Trophoblast cell (in vitro differentiated cells and primary cell): ENCODE measurements around the gene ASTN1.

Experiments
- DNase-seq, 2 donors: peaks; one replicate each; pipeline ENCODE4 v3.0.0-alpha.2; 2016
- H2AFZ ChIP-seq: 2 replicates; pipeline ENCODE4 v1.6.1; 2013; ENCODE audit warnings: low read length, moderate library complexity, mild to moderate bottlenecking; ENCODE audit not compliant: insufficient read depth, poor library complexity
- H2AK5ac ChIP-seq: 2 replicates; pipeline ENCODE4 v1.6.1; 2013; ENCODE audit warnings: mild to moderate bottlenecking, low read length
- H2BK120ac ChIP-seq: 2 replicates; pipeline ENCODE4 v1.6.1; 2013; ENCODE audit warnings: low read length, mild to moderate bottlenecking, moderate library complexity; ENCODE audit not compliant: insufficient read depth, poor library complexity
- H2BK12ac ChIP-seq: 2 replicates; pipeline ENCODE4 v1.6.1; 2013; ENCODE audit warnings: mild to moderate bottlenecking, low read length, moderate library complexity
- H2BK5ac ChIP-seq: 2 replicates; pipeline ENCODE4 v1.6.1; 2013; ENCODE audit warnings: low read length, low read depth, moderate library complexity, mild to moderate bottlenecking; ENCODE audit not compliant: poor library complexity
- H3K14ac ChIP-seq: 2 replicates; pipeline ENCODE4 v1.6.1; 2013; ENCODE audit warnings: mild to moderate bottlenecking, low read length
- H3K18ac ChIP-seq: 2 replicates; pipeline ENCODE4 v1.6.1; 2013; ENCODE audit warnings: mild to moderate bottlenecking, low read length
- H3K23ac ChIP-seq: 2 replicates; pipeline ENCODE4 v1.6.1; 2013; ENCODE audit warnings: low read length
- H3K27ac ChIP-seq: 2 replicates; pipeline ENCODE4 v1.5.1; 2013; ENCODE audit warnings: low read depth, mild to moderate bottlenecking, inconsistent platforms, low read length, moderate library complexity
- H3K27me3 ChIP-seq: 2 replicates; pipeline ENCODE4 v1.6.1; 2013; ENCODE audit warnings: inconsistent platforms, mild to moderate bottlenecking, low read length, moderate library complexity; ENCODE audit not compliant: insufficient read depth
- H3K36me3 ChIP-seq, 2 experiments: 1 replicate in 1 of 2; 2 replicates in 1 of 2; pipeline ENCODE4 v1.6.1; 2013; ENCODE audit warnings: low read length in 2 of 2, mild to moderate bottlenecking in 2 of 2, moderate library complexity in 1 of 2; ENCODE audit not compliant: insufficient read depth in 2 of 2, control insufficient read depth in 1 of 2
- H3K4ac ChIP-seq: 2 replicates; pipeline ENCODE4 v1.6.1; 2013; ENCODE audit warnings: low read depth, mild to moderate bottlenecking, low read length, moderate library complexity
- H3K4me1 ChIP-seq, 2 experiments: 1 replicate in 1 of 2; 2 replicates in 1 of 2; pipeline ENCODE4 v1.6.1; 2013; ENCODE audit warnings: low read length in 2 of 2, mild to moderate bottlenecking in 2 of 2, moderate library complexity in 1 of 2; ENCODE audit not compliant: insufficient read depth in 2 of 2, control insufficient read depth in 1 of 2
- H3K4me2 ChIP-seq: 2 replicates; pipeline ENCODE4 v1.6.1; 2013; ENCODE audit warnings: inconsistent platforms, mild to moderate bottlenecking, low read length, moderate library complexity
- H3K4me3 ChIP-seq: 2 replicates; pipeline ENCODE4 v1.5.1; 2013; ENCODE audit warnings: mild to moderate bottlenecking, low read depth, low read length, inconsistent platforms
- H3K79me1 ChIP-seq: one replicate; pipeline ENCODE4 v1.6.1; 2013; ENCODE audit warnings: low read length
- H3K79me2 ChIP-seq: 2 replicates; pipeline ENCODE4 v1.6.1; 2013; ENCODE audit warnings: low read length, mild to moderate bottlenecking; ENCODE audit not compliant: control insufficient read depth, insufficient read depth, poor library complexity
- H3K9ac ChIP-seq: 2 replicates; pipeline ENCODE4 v1.6.1; 2013; ENCODE audit warnings: mild to moderate bottlenecking, low read length
- H3K9me3 ChIP-seq: 2 replicates; pipeline ENCODE4 v1.6.1; 2013; ENCODE audit warnings: low read depth, mild to moderate bottlenecking, control low read depth, inconsistent platforms, low read length; ENCODE audit not compliant: insufficient read depth
- H4K12ac ChIP-seq: 2 replicates; pipeline ENCODE4 v1.6.1; 2013; ENCODE audit warnings: low read depth, mild to moderate bottlenecking, low read length, moderate library complexity
- H4K8ac ChIP-seq: 2 replicates; pipeline ENCODE4 v1.6.1; 2013; ENCODE audit warnings: low read depth, mild to moderate bottlenecking, low read length, moderate library complexity
- H4K91ac ChIP-seq: one replicate; pipeline ENCODE4 v1.6.1; 2013; ENCODE audit warnings: low read depth, mild to moderate bottlenecking, low read length, moderate library complexity
- WGBS: extraction: QIAGEN DNeasy Blood & Tissue Kit; methylation state at CpG from one replicate; pipeline ENCODE4 v1.1.7; 2013; ENCODE audit warnings: missing lambda C conversion rate; ENCODE audit not compliant: insufficient read length, insufficient coverage; ENCODE audit errors: extremely low coverage; 5-methylcytosine and 5-hydroxymethylcytosine counted together

The ASTN1 gene

DNA sequence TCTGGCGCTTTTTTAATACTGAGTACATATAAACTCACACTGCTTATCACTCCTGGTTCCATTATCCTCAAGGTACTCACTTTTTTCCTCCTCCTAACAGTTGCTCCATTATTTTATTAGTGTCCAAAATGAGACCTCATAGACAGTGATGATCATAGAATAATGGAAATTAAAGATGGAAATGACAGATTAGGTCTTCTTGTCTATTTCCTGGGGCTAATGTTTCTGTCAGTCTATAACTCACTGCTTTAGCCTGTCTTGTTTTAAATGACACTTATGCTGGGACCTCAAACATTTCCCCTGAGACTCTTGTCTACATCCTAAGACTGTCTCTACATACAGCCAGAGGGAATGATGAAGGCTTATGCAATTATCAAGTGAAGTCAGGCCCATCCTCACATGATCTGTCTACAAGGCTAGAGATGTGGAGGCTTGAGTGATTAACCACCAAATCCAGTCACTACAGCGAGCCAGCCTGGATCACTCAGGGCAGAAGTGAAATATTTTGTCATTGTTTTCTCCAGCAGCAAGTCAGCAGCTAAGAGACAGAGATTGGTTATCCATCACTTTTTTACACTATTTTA, 152.1 kb downstream of the ASTN1 start:
- H3K36me3 ChIP-seq, result no peaks in the 10 kb centered on the region
- H4K12ac ChIP-seq, result no peak overlapping the region
- H3K79me1 ChIP-seq, result no peaks in the 10 kb centered on the region
- H2BK5ac ChIP-seq, result no peak overlapping the region
- no peak overlapping the region for H3K27ac ChIP-seq
- no peaks in the 10 kb centered on the region for H3K4me1 ChIP-seq
- DNase-seq, result no peak
- H3K23ac ChIP-seq, result no peak overlapping the region
- no peak overlapping the region for H3K4me2 ChIP-seq
- no peak overlapping the region for H2AK5ac ChIP-seq
- H4K91ac ChIP-seq, result no peak overlapping the region
- no peak overlapping the region for H2AFZ ChIP-seq
- H3K18ac ChIP-seq, result no peak overlapping the region
- no peak overlapping the region for H2BK120ac ChIP-seq
- no peak overlapping the region for H3K14ac ChIP-seq
- no peaks in the 10 kb centered on the region for H3K79me2 ChIP-seq
- no peak overlapping the region for H2BK12ac ChIP-seq
- no peaks in the 10 kb centered on the region for H3K27me3 ChIP-seq
- H4K8ac ChIP-seq, result no peak overlapping the region
- no peak overlapping the region for H3K4ac ChIP-seq
- H3K4me3 ChIP-seq, result no peak overlapping the region
- no peak overlapping the region for H3K9ac ChIP-seq
- WGBS, result no CpG with 5 or more reads among the region's 2 CpGs
- peaks cover 2% of the 10 kb centered on the region for H3K9me3 ChIP-seq

DNA sequence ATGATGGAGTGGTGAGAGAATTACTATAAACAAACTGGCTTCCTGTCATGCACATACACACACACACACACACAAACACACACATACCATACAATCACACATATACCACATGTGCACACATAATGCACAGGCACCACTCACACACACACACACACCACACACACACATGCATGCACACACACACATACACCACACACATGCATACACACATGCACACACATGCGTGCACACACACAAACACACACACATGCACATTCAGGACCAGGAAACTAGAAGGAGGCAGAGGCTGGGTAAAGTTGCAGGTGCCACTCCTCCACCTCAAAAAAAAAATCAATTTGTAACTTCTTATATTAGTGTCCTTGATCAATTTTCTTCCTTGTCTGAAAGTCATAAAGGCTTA, 153.0 kb downstream of the ASTN1 start:
- Histone ChIP-seq H3K18ac (no peak overlapping the region), H2BK5ac (no peak overlapping the region), H3K14ac (no peak overlapping the region), H3K27me3 (no peaks in the 10 kb centered on the region), H2BK120ac (no peak overlapping the region), H2BK12ac (no peak overlapping the region), H2AK5ac (no peak overlapping the region), H3K79me1 (no peaks in the 10 kb centered on the region), H3K36me3 (no peaks in the 10 kb centered on the region), H3K4me1 (no peaks in the 10 kb centered on the region), H3K4me3 (peak overlapping the region; percentile 57), H3K79me2 (no peaks in the 10 kb centered on the region), H3K4me2 (no peak overlapping the region), H3K4ac (no peak overlapping the region), H4K12ac (no peak overlapping the region), H3K27ac (no peak overlapping the region), H4K8ac (no peak overlapping the region), H3K9ac (no peak overlapping the region), H2AFZ (no peak overlapping the region), H4K91ac (no peak overlapping the region), H3K23ac (no peak overlapping the region), H3K9me3 (peaks cover 2% of the 10 kb centered on the region)
- DNase-seq, result no peak
- WGBS, result no CpG with 5 or more reads among the region's 1 CpG

DNA sequence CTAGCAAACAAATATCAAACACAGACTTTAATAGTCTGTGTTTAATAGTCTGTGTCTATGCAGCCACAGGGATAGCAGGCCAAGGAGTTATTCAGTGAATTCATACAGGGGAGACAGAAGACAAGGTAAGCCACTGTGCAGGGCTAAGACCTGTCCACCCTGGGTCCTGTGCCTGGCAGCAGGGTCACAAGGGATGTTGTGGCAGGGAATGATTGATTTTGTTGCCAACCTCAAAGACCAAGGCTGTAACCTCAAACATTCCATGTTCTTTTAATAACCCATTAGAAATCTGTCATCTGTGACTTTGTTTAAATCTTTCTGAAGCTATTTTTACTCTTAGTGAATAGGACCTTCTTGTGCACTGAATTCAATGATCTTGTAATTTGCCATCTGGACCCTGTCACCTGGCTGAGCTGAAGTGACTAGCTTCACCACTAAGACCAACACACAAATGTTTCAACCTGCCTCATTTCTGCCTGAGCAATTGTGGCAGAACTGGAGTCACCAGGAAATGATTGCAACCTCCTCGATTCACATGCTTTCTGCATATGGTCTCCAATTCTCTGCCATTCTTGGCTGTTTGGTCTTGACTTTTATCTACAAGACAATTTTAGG, 154.2 kb downstream of the ASTN1 start:
- Histone ChIP-seq H3K4me2 (no peak overlapping the region), H4K91ac (no peak overlapping the region), H3K27ac (no peak overlapping the region), H3K27me3 (no peaks in the 10 kb centered on the region), H3K79me1 (no peaks in the 10 kb centered on the region), H3K4me1 (no peaks in the 10 kb centered on the region), H2BK120ac (no peak overlapping the region), H3K79me2 (no peaks in the 10 kb centered on the region), H3K4ac (no peak overlapping the region), H2BK5ac (no peak overlapping the region), H3K18ac (no peak overlapping the region), H3K23ac (no peak overlapping the region), H4K12ac (no peak overlapping the region), H3K14ac (no peak overlapping the region), H3K9me3 (peaks cover 2% of the 10 kb centered on the region), H3K4me3 (no peak overlapping the region), H3K36me3 (no peaks in the 10 kb centered on the region), H2BK12ac (no peak overlapping the region), H2AK5ac (no peak overlapping the region), H2AFZ (no peak overlapping the region), H3K9ac (no peak overlapping the region), H4K8ac (no peak overlapping the region)
- no peak for DNase-seq
- no CpG with 5 or more reads among the region's 1 CpG for WGBS

DNA sequence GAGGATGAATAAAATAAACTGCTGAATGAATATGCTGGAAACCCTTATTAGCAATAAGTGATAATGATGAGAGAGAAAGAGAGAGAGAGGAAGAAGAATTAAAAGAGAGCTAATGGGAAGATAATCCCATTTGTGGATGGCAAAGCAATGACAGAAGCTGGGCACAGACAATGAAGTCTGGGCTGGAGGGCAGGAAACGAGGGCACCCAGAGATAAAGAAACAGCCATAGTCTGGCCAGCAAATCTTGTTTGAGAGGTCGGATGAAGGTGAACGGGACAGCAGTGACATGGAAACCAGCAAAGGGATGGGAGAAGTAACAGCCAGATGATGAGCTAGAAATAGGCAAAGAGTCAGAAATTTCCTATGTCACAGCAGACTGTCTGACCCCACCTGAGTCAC, 155.9 kb downstream of the ASTN1 start:
- no peak for DNase-seq
- Histone ChIP-seq H3K9me3 (peaks cover 2% of the 10 kb centered on the region), H3K18ac (no peak overlapping the region), H3K23ac (no peak overlapping the region), H2BK120ac (no peak overlapping the region), H3K4ac (no peak overlapping the region), H3K36me3 (no peaks in the 10 kb centered on the region), H2BK5ac (no peak overlapping the region), H2AFZ (no peak overlapping the region), H4K12ac (no peak overlapping the region), H3K4me3 (no peak overlapping the region), H3K4me1 (no peaks in the 10 kb centered on the region), H3K27me3 (no peaks in the 10 kb centered on the region), H3K79me1 (no peaks in the 10 kb centered on the region), H3K14ac (no peak overlapping the region), H3K27ac (no peak overlapping the region), H3K9ac (no peak overlapping the region), H4K8ac (no peak overlapping the region), H4K91ac (no peak overlapping the region), H3K4me2 (no peak overlapping the region), H2AK5ac (no peak overlapping the region), H3K79me2 (no peaks in the 10 kb centered on the region), H2BK12ac (no peak overlapping the region)
- WGBS, result no CpG with 5 or more reads among the region's 3 CpGs
